Kidney (tissue), 14 donors: ENCODE measurements around the gene UQCC2. TPM values are rescaled to one million over a fixed set of nuclear protein-coding genes. Genes with fewer than 3 reads are reported as not detected.

Source experiments
- DNase-seq, 5 donors: peaks; one replicate each; pipeline ENCODE4 v3.0.0-alpha.2; 2013 to 2020
- FAIRE-seq: peaks from 2 replicates; lab custom pipeline; 2012; peaks lifted over from hg19 to GRCh38; lab: Jason Lieb, UNC
- H3K27ac ChIP-seq, 2 donors: one replicate each; pipeline ENCODE4 v1.7.0; 2013; ENCODE audit warnings: low read depth in 2 of 2, low read length in 2 of 2, inconsistent platforms in 1 of 2
- H3K27me3 ChIP-seq: one replicate; pipeline ENCODE4 v1.7.1; 2013; ENCODE audit warnings: low read length, inconsistent platforms; ENCODE audit not compliant: control insufficient read depth, insufficient read depth
- H3K36me3 ChIP-seq, 3 donors: one replicate each; pipeline versions ENCODE4 v1.7.0 to v1.7.1; 2013; ENCODE audit warnings: low read length in 3 of 3, control low read depth in 1 of 3, inconsistent platforms in 1 of 3; ENCODE audit not compliant: insufficient read depth in 3 of 3, control insufficient read depth in 2 of 3
- H3K4me1 ChIP-seq, 3 donors: one replicate each; pipeline versions ENCODE4 v1.7.0 to v1.7.1; 2013; ENCODE audit warnings: low read length in 3 of 3, inconsistent platforms in 1 of 3, low read depth in 1 of 3; ENCODE audit not compliant: control insufficient read depth in 2 of 3, insufficient read depth in 2 of 3
- H3K4me3 ChIP-seq, 3 donors: one replicate each; pipeline versions ENCODE4 v1.7.0 to v1.8.1; 2013; ENCODE audit warnings: low read length in 3 of 3, control low read depth in 1 of 3, inconsistent platforms in 1 of 3
- H3K9ac ChIP-seq, 3 donors: one replicate each; pipeline versions ENCODE4 v1.7.0 to v1.7.1; 2013; ENCODE audit warnings: low read length in 3 of 3, control low read depth in 1 of 3, inconsistent platforms in 1 of 3
- H3K9me3 ChIP-seq, 3 donors: one replicate each; pipeline versions ENCODE4 v1.7.0 to v1.7.1; 2013; ENCODE audit warnings: low read length in 3 of 3, control low read depth in 1 of 3, inconsistent platforms in 1 of 3; ENCODE audit not compliant: control insufficient read depth in 2 of 3, insufficient read depth in 1 of 3
- intact Hi-C: fragments of 100-400 bp; cut with DNase I; formaldehyde crosslinking; loops from one replicate; pipeline ENCODE4 v1.11.1; 2022
- polyA plus RNA-seq: library from polyadenylated mRNA; stranded (reverse); fragments of 350-450 nt; fragmentation: Illumina TruSeq; extraction: RNeasy Lipid Tissue Mini Kit (QIAGEN cat#74804); gene quantifications from one replicate; pipeline ENCODE4 v1.2.3, GENCODE V29; 2014; ENCODE audit warnings: low read depth, low replicate concordance; ENCODE audit not compliant: insufficient read depth
- total RNA-seq: library from RNA; stranded (reverse); fragmentation: NEBNext Ultra II Directional; extraction: Animal tissue kit (Norgen Biotek cat#: 25700); gene quantifications from one replicate; pipeline ENCODE4 v1.2.1, GENCODE V29; 2021
- TF ChIP-seq, protein P1 (sequence below): IDR thresholded peaks from 3 replicates; pipeline ENCODE4 v1.5.1; 2012; ENCODE audit warnings: mild to moderate bottlenecking, moderate library complexity, borderline replicate concordance; ENCODE audit not compliant: insufficient read depth; ENCODE audit errors: extremely low read depth
- donor health status: control.
- donor health status: control.
- donor health status: control.
- donor health status: control.
- donor health status: control.
- donor health status: DM: yes; HTN: yes; CAD: no.
- donor health status: Normal renal cell carcinoma (clear cell type).

The UQCC2 gene
- total and polyA plus RNA-seq, 2 donors from 2014 or later = 39.6 to 189 TPM

DNA sequence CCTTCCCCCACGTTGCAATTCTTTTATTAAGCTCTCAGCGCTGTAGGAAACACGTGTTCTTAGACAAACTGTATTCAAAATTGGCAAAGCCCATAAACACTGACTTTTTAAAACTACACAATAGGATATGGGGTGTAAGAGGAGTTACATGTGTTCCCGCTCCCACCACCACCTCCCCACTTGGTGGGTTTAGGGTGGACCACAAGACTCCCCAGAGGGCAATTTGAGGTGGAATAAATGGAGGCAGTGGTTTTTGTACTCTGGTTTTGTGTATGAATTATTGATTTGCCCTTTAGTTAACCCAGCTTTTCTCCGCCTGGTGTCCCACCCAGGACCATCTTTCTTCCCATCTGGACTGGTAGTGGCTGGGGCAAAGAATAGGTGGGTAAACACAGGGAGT, 3.7 kb downstream of the UQCC2 start:
- intact Hi-C loops = no loop called here
- H3K27me3 ChIP-seq = no peaks in the 10 kb centered on the region
- FAIRE-seq = no peak

DNA sequence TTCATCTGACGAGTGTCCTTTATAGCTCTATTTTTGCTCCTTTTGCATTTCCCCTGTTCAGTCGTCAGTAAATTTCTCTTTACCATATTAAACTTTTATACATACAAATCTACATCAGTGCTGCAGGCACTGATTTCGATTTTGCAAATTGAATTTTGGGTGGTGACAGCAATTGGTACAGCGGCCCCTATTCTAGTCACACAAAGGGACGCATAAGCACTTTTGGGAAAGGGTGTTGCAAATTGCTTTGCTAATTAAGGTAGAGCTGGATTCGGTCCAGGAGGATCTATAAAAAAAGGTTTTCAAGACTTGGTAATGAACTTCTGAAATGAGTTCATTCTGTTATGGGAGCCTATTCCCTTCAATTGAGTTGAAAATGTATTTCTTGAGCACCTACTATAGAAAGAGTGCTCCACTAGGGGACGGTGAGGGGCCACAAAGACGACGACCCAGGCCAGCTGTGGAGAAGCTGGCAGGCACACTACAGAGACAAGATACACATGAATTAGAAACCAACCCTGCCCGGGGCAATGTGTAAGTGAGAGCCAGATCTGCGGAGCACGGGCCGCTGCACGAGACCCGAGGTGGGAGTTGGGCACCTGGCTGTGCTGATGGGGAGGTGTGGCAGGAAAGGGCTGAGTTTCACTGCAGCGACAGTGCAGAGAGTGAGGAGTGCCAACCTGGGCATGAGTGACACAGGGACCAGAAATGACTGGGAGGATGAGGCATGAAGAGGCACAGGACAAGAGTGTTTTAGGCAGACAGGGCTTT, 5.4 kb downstream of the UQCC2 start:
- intact Hi-C loops = no loop called here
- H3K4me1 ChIP-seq = peaks cover 3 to 10% (median 7%) of the 10 kb centered on the region in 3 donors

More for the DNA sequence above, 3.7 kb downstream of the UQCC2 start:
- Histone ChIP-seq H3K27ac (no peak overlapping the region), H3K4me1 (peaks cover 3 to 12% (median 11%) of the 10 kb centered on the region in 3 donors), H3K36me3 (peaks cover 0 to 12% (median 0%) of the 10 kb centered on the region in 3 donors), H3K4me3 (no peak overlapping the region), H3K9me3 (no peaks in the 10 kb centered on the region), H3K9ac (no peak overlapping the region)
- peak in 1 of 5 donors; percentile 22 for DNase-seq
- TF ChIP-seq, protein P1, sequence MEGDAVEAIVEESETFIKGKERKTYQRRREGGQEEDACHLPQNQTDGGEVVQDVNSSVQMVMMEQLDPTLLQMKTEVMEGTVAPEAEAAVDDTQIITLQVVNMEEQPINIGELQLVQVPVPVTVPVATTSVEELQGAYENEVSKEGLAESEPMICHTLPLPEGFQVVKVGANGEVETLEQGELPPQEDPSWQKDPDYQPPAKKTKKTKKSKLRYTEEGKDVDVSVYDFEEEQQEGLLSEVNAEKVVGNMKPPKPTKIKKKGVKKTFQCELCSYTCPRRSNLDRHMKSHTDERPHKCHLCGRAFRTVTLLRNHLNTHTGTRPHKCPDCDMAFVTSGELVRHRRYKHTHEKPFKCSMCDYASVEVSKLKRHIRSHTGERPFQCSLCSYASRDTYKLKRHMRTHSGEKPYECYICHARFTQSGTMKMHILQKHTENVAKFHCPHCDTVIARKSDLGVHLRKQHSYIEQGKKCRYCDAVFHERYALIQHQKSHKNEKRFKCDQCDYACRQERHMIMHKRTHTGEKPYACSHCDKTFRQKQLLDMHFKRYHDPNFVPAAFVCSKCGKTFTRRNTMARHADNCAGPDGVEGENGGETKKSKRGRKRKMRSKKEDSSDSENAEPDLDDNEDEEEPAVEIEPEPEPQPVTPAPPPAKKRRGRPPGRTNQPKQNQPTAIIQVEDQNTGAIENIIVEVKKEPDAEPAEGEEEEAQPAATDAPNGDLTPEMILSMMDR = no peak

DNA sequence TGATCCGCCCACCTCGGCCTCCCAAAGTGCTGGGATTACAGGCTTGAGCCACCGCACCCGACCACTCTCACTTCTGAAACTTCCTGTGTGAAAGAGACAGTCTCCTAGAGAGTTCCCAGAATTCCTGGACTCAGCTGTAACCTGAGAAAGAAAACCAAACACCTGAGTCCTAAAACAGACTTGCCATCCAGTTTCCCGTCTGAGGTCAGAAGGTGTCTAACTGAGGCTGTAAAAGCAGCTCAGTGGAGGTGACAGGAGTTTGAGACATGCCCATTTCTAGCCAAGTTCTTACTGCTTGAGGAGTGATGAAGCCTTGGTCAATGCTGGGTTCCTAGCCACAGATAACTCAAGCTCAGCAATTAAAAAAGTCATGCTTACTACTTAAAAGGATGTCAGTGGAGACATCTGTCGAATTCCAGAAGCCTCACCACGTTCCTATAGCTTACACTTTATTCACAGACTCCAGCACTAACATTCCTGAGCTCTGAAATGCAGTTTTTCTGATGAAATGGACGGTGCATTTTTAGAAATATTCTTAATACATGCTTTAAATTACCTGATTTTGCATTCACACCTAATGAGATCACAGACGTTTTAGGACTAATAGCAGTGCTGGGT, 6.1 kb downstream of the UQCC2 start:
- Histone ChIP-seq H3K4me1 (peaks cover under 1 to 2% (median 1%) of the 10 kb centered on the region in 3 donors), H3K27ac (no peak overlapping the region), H3K36me3 (peaks cover 0 to 12% (median 0%) of the 10 kb centered on the region in 3 donors), H3K9ac (no peak overlapping the region), H3K4me3 (no peak overlapping the region), H3K27me3 (no peaks in the 10 kb centered on the region), H3K9me3 (no peaks in the 10 kb centered on the region)
- intact Hi-C loops = no loop called here
- DNase-seq (peak in 4 of 5 donors; percentile 17 to 82 (median 52)), FAIRE-seq (no peak)
- TF ChIP-seq, protein P1 = no peak

More for the DNA sequence above, 5.4 kb downstream of the UQCC2 start:
- Histone ChIP-seq H3K27ac (no peak overlapping the region), H3K27me3 (no peaks in the 10 kb centered on the region), H3K36me3 (peaks cover 0 to 12% (median 0%) of the 10 kb centered on the region in 3 donors), H3K9ac (no peak overlapping the region), H3K4me3 (no peak overlapping the region), H3K9me3 (no peaks in the 10 kb centered on the region)
- FAIRE-seq (no peak), DNase-seq (peak in 3 of 5 donors; percentile 37 to 44 (median 41))
- TF ChIP-seq, protein P1 = no peak
